Fibroblast of lung (primary cell): ENCODE results near the gene SENP1.

ENCODE experiments used
- EZH2 ChIP-seq: IDR thresholded peaks from 2 replicates; pipeline ENCODE4 v1.5.1; 2012; ENCODE audit warnings: low read length, control low read depth, mild to moderate bottlenecking; ENCODE audit errors: missing control alignments
- TF ChIP-seq, protein P1 (sequence below), 2 donors: IDR thresholded peaks in 1 of 2; conservative IDR thresholded peaks in 1 of 2; 1 replicate in 1 of 2; 2 replicates in 1 of 2; pipeline ENCODE4 v1.5.1; 2011 to 2012; ENCODE audit warnings: low read length in 2 of 2, control low read depth in 1 of 2, inconsistent platforms in 1 of 2, low read depth in 1 of 2, mild to moderate bottlenecking in 1 of 2

DNA sequence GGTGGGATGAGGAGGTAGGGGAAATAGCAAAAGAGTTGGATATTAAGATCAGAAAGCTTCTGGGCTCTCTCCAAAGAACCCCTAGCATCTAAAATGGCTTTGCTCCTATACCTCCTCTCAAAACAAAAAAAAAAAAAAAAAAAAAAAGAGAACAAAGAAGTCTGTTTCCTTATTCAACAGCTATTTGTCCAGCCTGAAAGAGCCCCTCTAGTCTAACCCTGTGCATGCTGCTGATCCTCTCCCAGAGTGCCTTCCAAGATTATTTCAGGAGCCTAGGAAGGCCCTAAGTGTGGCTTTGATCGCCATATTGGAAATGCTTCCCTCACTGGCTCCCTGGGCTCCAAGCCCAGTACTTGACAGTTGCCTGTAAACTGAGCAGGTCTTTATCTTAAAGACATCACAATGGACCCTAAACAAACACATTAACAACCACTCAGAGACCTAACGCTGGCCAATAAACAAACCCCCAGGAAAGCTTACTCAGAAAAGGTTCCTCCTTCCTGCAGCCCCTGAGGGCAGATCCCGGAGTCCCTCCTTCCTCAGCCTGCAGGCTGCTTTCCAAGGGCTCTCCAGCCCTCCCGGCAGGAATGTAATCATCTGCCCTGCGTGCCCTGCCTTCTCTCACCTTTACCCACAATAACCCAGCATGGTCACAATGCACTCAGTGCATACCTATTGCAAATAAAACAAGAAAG lies 84.2 kb downstream of the SENP1 start:
- TF ChIP-seq, protein P1, sequence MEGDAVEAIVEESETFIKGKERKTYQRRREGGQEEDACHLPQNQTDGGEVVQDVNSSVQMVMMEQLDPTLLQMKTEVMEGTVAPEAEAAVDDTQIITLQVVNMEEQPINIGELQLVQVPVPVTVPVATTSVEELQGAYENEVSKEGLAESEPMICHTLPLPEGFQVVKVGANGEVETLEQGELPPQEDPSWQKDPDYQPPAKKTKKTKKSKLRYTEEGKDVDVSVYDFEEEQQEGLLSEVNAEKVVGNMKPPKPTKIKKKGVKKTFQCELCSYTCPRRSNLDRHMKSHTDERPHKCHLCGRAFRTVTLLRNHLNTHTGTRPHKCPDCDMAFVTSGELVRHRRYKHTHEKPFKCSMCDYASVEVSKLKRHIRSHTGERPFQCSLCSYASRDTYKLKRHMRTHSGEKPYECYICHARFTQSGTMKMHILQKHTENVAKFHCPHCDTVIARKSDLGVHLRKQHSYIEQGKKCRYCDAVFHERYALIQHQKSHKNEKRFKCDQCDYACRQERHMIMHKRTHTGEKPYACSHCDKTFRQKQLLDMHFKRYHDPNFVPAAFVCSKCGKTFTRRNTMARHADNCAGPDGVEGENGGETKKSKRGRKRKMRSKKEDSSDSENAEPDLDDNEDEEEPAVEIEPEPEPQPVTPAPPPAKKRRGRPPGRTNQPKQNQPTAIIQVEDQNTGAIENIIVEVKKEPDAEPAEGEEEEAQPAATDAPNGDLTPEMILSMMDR (conservative IDR thresholded peaks at IDR 0.05 in 1 of 2, IDR thresholded peaks at IDR 0.05 in 1 of 2; ENCODE audit: low read depth in 1 of 2, low read length in 2 of 2), result no peak
- no peak for TF ChIP-seq EZH2
